Stimulated activated CD4-positive, alpha-beta T cell treated with anti-CD3 and anti-CD28 coated beads, Interleukin-4, amount 100 ng/mL, for 24 hours (primary cell): Measurements from ENCODE around the gene NEK7.
"Not testable (repeated sequence)": the region's sequence is repeated elsewhere in the genome, so short reads cannot be mapped to it uniquely, and the experiment has no call there.

Experiments used
- DNase-seq: peaks from one replicate; pipeline ENCODE4 v3.0.0-alpha.2; 2020

NEK7 gene

DNA sequence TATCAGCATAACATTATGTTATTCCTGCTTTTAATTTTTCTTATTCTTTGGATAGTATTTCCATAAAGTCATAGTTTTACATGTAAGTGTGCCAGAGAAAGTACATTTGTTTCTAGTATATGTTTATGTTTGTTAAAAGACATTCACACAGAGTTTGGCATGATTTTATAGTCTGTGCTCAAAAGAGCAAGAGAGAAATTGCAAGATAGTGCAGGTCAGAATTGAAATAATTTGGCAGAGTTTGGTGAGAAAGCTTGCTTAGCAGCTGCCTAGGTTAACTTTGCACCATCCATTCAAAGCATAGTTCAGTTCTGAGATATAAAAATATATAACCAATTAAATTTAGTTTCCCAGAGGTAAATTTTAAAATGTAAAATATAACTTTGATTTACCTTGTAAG is 17.0 kb downstream of the NEK7 start:
- no peak for DNase-seq

DNA sequence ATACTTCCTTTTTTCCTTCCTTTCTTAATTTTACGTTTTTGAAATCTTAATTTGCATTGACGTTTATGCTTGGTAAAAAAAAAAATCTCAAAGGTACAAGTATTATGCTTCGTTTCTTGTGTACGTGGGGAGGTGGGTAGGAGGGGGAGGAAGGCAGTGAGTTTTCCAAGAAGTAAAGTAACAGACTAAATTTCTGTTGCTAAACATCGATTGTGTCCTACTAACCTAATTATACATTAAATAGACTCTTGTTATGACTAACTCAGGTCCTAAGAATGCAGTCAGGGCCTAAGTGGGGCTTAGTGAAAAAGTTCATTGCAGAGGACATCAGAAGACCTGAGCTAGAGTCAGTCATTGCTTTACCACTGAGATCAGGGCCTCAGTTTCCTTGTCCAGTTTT is 17.5 kb downstream of the NEK7 start:
- no peak for DNase-seq

DNA sequence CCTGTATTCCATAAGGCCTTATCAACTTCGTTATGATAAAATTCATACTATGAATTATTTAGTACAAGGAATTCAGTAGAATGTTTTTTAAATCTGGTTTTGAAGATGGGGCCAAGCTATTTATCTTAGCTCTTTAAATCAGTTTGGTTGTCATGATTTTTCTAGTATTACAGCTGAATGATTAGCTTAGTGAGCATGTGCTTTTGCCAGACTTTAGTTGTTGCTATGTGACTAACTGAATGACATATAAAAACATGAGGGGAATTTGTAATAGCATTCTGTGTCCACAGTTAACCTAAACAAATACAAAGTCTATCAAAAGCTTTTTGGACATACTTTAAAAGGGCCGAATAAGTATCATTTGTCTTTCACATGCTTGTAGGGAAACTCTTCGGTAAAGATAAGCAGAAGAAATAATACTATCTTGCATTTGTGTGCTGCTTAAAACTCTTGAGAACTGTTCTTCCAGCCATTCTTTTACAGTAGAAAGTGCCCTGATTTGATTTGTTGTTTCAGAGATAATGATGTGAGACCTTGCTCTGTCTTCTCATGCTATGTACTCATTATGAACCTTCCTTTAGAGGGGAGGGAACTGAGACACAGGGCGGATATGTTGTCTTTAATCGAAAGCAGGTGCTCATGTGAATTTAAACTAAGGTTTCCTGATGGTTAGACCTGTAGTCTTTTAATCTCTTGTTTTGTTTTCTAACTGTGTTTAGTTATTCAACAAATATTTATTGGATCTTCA is 18.8 kb downstream of the NEK7 start:
- no peak for DNase-seq

- DNase-seq: no peak
Measured at GRCh38 chr1:198176179-198176578, 19.4 kb downstream of the NEK7 start.

DNA sequence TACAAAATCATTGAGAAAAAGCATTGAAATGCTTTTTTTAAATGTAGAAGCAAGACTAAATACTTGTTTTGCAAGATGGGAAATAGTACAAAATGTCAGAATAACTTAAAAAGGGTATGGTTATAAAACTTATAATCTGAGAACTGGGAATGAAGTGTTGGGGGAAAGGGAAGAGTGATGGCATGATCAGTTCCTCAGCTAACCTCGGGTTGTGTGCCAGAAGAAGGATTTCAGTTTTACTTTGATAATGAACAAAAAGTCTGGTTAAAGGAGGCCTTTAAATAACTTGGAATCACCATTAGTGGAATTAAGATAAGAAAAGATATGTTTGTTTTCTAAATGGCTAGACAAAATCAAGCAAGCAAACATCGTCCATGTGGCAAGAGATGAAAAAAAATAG is 20.7 kb downstream of the NEK7 start:
- no peak for DNase-seq

DNA sequence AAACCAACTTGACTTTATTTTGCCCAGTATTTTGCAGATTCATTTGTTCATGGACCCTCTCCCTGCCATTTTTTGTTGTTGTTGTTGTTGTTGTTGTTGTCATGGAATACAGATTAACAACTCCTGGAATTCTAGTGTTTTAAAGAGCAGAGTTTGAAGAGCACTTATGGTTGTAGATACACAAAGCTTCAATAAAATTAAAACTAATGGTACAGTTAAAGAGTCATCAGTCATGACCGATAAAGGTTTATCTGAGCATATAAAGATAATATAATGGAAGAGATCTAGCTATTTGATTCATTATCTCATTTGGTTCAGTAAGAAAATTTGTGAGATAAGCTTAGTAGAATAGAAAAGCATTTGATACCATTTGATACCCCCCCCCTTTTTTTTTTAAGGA is 21.8 kb downstream of the NEK7 start:
- no peak for DNase-seq

GRCh38 chr1:198179556-198179981 is 22.8 kb downstream of the NEK7 start:
- DNase-seq: no peak

- no peak for DNase-seq
Measured at GRCh38 chr1:198183605-198184004, 26.8 kb downstream of the NEK7 start.

GRCh38 chr1:198184516-198184915 is 27.7 kb downstream of the NEK7 start:
- DNase-seq: no peak

- DNase-seq: no peak
Measured at GRCh38 chr1:198185146-198185545, 28.3 kb downstream of the NEK7 start.

- DNase-seq: no peak
Measured at GRCh38 chr1:198185759-198186158, 29.0 kb downstream of the NEK7 start.

- DNase-seq: no peak
Measured at GRCh38 chr1:198186916-198187580, 30.2 kb downstream of the NEK7 start.

DNA sequence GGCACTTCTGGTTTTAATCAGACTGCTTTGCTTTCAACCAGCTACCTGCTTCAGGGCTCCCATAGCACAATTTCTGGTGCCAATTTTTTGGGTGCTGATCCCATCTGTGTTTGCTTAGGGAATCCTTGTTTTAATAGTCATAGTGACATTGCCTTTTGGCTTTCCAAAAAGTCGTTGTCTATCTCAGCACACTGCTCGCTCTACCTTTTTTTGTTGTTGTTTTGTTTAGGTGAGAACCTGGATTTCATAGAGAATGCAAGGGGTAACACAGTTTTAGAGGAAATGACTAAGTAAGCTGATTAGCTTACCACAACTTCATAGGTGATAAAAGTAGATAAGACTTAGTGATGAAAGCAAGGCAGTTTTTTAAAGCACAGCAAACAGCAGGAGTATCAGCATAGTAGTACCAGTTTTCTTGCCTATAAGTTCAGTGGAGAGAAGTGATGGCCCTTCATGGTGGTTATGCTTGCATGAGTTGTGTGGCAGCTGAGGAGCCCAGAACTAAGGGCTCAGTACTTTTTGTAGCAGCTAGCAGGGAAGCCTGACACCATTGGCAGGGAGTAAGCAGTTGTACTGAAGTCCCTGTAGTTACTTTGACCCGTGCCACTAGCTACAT is 31.3 kb downstream of the NEK7 start:
- DNase-seq: no peak

GRCh38 chr1:198191117-198191516 is 34.3 kb downstream of the NEK7 start:
- DNase-seq: no peak

DNA sequence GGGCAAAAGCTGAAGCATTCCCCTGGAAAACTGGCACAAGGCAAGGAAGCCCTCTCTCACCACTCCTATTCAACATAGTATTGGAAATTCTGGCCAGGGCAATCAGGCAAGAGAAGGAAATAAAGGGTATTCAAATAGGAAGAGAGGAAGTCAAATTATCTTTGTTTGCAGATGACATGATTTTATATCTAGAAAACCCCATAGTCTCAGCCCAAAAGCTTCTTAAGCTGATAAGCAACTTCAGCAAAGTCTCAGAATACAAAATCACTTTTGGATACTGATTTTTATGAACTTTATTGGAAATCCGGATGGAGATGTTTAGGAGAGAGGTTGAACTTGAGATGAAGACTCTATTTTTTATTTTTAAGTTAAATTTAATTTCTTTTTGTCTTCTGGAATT is 37.1 kb downstream of the NEK7 start:
- DNase-seq: not testable (repeated sequence)

DNA sequence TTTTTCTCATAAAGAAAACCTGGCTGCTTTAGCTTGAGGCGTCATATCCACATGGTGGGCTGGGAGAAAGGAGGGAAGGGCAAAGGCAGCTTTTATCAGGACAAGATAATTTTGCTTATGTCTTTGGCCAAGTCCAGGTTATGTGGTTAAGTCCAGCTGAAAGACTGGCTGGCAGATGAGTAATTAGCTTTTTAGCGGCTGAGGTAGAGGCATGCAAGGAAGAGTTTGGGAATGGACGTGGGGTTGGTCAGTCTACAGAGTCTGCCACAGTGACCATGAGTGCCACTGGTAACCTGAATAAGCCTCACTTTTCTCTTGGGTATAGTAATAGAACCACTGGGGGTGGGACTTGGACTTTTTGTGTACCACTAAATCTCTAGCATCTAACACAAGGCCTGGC is 39.8 kb downstream of the NEK7 start:
- DNase-seq: no peak

DNA sequence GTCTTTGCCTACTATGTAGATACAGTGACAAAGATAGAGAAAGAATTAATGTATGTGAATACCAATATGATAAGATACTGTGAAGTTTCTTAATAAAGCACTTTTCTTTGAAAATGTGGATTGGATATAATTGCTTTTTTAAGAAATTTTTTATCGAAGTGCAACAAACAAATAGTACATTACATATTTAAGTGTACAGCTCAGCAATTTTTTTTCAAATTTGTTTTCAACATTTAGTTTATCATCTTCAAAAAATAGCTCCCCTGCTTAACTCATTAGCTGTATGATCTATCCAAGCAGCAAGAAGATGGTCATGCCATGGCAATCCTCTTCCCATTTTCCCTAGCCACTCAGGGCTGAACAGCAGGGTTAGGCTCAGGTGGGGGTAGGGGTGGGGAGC is 40.5 kb downstream of the NEK7 start:
- DNase-seq: no peak

GRCh38 chr1:198199105-198199504 is 42.3 kb downstream of the NEK7 start:
- no peak for DNase-seq

GRCh38 chr1:198201956-198202784 is 45.4 kb downstream of the NEK7 start:
- peak; percentile 57 for DNase-seq

DNA sequence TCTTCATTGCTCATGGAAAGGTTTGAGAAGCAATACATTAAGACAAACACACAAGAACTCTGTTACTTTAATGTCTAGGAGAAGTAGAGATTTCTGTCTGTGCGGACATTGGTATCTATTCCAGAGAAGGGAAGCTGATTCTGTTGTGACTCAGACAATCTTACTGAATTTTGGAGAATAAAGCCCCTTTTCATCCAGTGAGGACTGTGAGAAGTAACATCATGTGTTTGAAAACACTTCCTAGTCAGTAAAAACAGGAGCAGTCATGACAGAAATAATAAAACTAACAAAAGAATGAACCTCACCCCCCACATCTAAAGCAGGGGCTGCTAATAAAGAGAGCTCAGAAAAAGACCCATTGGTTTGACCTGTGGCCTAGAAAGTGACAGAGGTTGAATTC is 46.6 kb downstream of the NEK7 start:
- no peak for DNase-seq

DNA sequence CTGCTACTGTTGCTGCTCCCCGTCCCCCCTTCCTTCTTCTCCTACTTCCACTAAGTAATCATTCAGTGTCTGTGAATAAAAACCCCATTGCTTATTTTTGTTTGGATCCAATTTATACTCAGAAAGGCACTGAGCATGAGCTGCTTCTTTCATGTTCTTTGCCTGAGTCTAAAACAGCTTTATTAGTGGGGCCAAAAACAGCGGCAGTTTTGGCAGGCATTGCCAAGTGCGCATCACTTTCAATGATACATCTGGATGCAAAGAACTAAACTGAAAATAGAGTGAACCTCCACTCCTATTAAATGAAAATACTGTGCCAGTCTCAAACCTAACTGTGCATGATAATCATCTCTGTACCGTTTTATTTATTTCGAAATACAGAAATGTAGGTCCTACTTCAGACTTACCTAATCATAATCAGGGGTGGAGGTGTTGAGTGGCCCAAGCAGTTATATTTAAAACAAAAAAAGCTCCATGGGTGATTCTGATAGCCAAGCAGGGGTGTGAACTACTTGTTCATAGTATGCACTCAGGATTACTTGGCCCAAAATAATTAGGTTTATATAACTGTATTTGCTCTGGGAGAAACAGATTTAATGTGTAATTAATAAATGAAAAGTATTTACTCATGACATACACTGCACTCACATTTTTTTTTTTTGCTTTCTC is 48.4 kb downstream of the NEK7 start:
- DNase-seq: no peak

GRCh38 chr1:198206292-198206691 is 49.5 kb downstream of the NEK7 start:
- DNase-seq: no peak

- no peak for DNase-seq
Measured at GRCh38 chr1:198211696-198212095, 54.9 kb downstream of the NEK7 start.
